Measurements from ENCODE around the gene EARS2. TPM values are rescaled to one million over a fixed set of nuclear protein-coding genes. Genes with fewer than 3 reads are reported as not detected.
"Not testable (repeated sequence)": the region's sequence is repeated elsewhere in the genome, so short reads cannot be mapped to it uniquely, and the experiment has no call there.

The EARS2 gene
- total RNA-seq, 4 donors from 2014 or later, result 18.0 to 81.8 (median 39.5) TPM

DNA sequence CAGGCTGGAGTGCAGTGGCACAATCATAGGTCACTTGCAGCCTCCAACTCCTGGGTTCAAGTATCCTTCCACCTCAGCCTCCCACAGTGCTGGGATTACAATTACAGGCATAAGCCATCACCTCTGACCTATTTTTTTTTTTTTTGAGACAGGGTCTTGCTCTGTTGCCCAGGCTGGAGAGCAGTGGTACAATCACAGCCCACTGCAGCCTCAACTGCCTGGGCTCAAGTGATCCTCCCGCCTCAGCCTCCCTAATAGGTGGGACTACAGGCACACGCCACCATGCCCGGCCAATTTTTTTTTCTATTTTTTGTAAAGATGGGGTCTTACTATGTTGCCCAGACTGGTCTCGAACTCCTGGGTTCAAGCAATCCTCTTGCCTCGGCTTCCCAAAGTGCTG lies 41.3 kb downstream of the EARS2 start:
- no peak overlapping the region for H3K4me3 ChIP-seq
- no peaks in the 10 kb centered on the region for H3K36me3 ChIP-seq
- H3K9me3 ChIP-seq, result no peaks in the 10 kb centered on the region
- intact Hi-C loops (cut with DNase I; ENCODE audit: low total_unique reads), result no loop called here
- no peaks in the 10 kb centered on the region for H3K4me1 ChIP-seq
- H3K27ac ChIP-seq, result no peak overlapping the region
- DNase-seq, result no peak
- H3K27me3 ChIP-seq, result no peaks in the 10 kb centered on the region
- TF ChIP-seq POLR2A (IDR thresholded peaks at IDR 0.05) (no peak), CTCF (IDR thresholded peaks at IDR 0.05) (no peak)

GRCh38 chr16:23514381-23515152 lies 42.6 kb downstream of the EARS2 start:
- intact Hi-C loops (cut with DNase I; ENCODE audit: low total_unique reads), result no loop called here
- H3K4me1 ChIP-seq, result no peaks in the 10 kb centered on the region
- H3K36me3 ChIP-seq, result no peaks in the 10 kb centered on the region
- H3K27me3 ChIP-seq, result no peaks in the 10 kb centered on the region
- DNase-seq, result no peak
- no peak overlapping the region for H3K4me3 ChIP-seq
- no peak for TF ChIP-seq POLR2A (IDR thresholded peaks at IDR 0.05)
- no peak for TF ChIP-seq CTCF (IDR thresholded peaks at IDR 0.05)
- H3K9me3 ChIP-seq, result no peaks in the 10 kb centered on the region
- no peak overlapping the region for H3K27ac ChIP-seq

DNA sequence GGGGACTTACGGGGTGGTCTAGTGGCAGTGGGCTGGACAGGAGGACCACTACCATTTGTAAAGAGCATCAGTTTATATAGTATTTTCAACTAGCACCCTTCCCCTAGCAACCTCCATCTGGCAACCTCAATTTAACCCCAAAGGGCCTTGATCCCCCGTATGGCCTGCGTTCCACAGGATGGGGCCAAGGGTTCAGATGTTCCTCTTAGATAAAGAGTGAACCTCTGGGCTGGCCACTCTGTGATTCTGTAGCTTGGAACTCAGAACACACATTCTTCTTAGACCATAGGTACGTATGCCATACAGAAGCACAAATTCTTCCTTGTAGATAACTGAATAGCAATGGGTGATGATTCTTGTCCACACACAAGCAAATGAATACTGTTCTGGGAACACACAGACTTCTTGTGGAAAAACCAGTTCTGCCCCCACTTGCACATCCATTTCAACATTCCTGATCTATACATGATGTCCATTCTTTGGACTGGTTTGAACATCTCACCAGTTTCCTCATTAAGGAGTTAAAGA lies 44.9 kb downstream of the EARS2 start:
- DNase-seq, result no peak
- no peak overlapping the region for H3K27ac ChIP-seq
- H3K36me3 ChIP-seq, result no peaks in the 10 kb centered on the region
- no peak overlapping the region for H3K4me3 ChIP-seq
- H3K4me1 ChIP-seq, result peaks cover 0 to 6% of the 10 kb centered on the region in 2 donors
- intact Hi-C loops (cut with DNase I; ENCODE audit: low total_unique reads), result no loop called here
- H3K27me3 ChIP-seq, result no peaks in the 10 kb centered on the region
- TF ChIP-seq POLR2A (IDR thresholded peaks at IDR 0.05) (no peak), CTCF (IDR thresholded peaks at IDR 0.05) (no peak)
- H3K9me3 ChIP-seq, result no peaks in the 10 kb centered on the region

DNA sequence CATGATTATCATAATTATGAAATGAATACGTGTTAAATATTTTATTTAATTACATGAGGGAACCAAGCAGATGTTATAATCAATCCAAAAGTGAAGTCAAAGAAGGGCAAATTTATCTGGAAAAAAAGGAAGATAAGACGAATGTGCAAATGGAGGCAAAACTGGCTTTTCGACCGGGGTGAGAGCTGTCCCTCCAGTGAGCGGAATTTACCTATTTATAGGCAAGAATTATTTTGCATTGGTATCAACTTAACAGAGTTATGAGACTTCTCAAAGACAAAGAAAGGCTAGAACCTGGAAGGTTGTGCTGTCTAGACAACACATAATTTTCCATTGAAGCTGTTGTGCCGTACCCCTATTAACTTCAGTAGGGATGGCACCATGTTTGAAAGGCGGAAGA lies 45.4 kb downstream of the EARS2 start:
- no peak overlapping the region for H3K27ac ChIP-seq
- H3K27me3 ChIP-seq, result no peaks in the 10 kb centered on the region
- DNase-seq, result no peak
- no peaks in the 10 kb centered on the region for H3K36me3 ChIP-seq
- peaks cover 0 to 6% of the 10 kb centered on the region in 2 donors for H3K4me1 ChIP-seq
- no peak overlapping the region for H3K4me3 ChIP-seq
- H3K9me3 ChIP-seq, result no peaks in the 10 kb centered on the region
- TF ChIP-seq CTCF (IDR thresholded peaks at IDR 0.05) (no peak), POLR2A (IDR thresholded peaks at IDR 0.05) (no peak)
- intact Hi-C loops (cut with DNase I; ENCODE audit: low total_unique reads), result no loop called here

DNA sequence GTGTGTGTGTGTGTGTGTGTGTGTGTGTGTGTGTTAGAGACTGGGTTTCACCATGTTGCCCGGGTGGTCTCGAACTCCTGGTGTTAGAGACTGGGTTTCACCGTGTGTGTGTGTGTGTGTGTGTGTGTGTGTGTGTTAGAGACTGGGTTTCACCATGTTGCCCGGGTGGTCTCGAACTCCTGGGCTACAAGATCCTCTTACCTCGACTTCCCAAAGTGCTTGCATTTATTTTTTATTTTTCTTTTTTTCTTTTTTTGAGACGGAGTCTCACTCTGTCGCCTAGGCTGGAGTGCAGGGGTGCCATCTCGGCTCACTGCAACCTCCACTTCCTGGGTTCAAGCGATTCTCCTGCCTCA lies 46.3 kb downstream of the EARS2 start:
- H3K9me3 ChIP-seq; intact Hi-C loops (cut with DNase I; ENCODE audit: low total_unique reads); H3K36me3 ChIP-seq; DNase-seq; H3K27me3 ChIP-seq; H3K4me1 ChIP-seq: not testable (repeated sequence)
- Histone ChIP-seq H3K27ac (peak overlapping the region in 1 of 2 donors; percentile 89), H3K4me3 (peak overlapping the region; percentile 43 to 99)
